ENCODE results near the gene KCNQ1.

GRCh38 chr11:2521081-2521732 lies 76.4 kb downstream of the KCNQ1 start:
- no peak for TF ChIP-seq POLR2A (IDR thresholded peaks at IDR 0.05; ENCODE audit: low read depth, low read length)
- TF ChIP-seq CTCF (IDR thresholded peaks at IDR 0.05; ENCODE audit: extremely low read depth in 1 of 2, insufficient read depth in 1 of 2, low read depth in 1 of 2, low read length in 2 of 2), result no peak
- TF ChIP-seq EZH2 (IDR thresholded peaks at IDR 0.05; ENCODE audit: borderline replicate concordance, low read depth, low read length, severe bottlenecking), result no peak
- no peak for TF ChIP-seq MAX (IDR thresholded peaks at IDR 0.05; ENCODE audit: insufficient read depth, insufficient read length)
- no peak for TF ChIP-seq MYC (IDR thresholded peaks at IDR 0.05; ENCODE audit: low read depth, low read length)
- no peak for TF ChIP-seq POLR2AphosphoS5 (IDR thresholded peaks at IDR 0.05; ENCODE audit: insufficient read depth, low read depth, low read length)
- TF ChIP-seq GATA2 (IDR thresholded peaks at IDR 0.05; ENCODE audit: insufficient read depth, insufficient read length, low read depth, low read length), result no peak
- TF ChIP-seq FOS (IDR thresholded peaks at IDR 0.05; ENCODE audit: borderline replicate concordance, insufficient read depth, low read length), result no peak
- no peak for TF ChIP-seq JUN (IDR thresholded peaks at IDR 0.05; ENCODE audit: borderline replicate concordance, insufficient read depth, insufficient read length, low read depth)
